ENCODE data around the gene TARM1.

The TARM1 gene

DNA sequence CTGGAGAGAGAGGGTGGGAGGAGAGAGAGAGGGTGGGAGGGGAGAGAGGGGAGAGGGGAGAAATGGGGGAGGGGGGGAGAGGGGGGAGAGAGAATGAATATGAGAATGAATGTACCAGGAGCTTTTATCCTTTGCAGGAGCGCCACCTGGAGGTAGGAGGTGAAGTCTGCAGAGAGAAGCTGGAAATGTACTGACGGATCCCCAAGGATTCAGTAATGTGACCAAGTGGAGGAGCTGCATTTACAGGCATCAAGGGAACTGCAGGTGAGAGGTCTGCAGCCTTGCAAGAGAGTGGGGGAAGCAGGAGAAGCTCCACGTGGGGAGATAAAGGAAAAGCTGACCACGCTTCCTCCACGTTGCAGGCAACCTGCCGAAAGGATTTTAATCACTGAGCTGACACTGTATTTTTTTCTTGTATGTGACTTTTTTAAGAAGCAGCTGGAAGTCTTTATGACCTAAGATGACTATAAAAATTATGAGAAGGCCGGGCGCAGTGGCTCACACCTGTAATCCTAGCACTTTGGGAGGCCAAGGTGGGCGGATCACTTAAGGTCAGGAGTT is 51.2 kb downstream of the TARM1 start:
- peak; percentile 56 for DNase-seq

DNA sequence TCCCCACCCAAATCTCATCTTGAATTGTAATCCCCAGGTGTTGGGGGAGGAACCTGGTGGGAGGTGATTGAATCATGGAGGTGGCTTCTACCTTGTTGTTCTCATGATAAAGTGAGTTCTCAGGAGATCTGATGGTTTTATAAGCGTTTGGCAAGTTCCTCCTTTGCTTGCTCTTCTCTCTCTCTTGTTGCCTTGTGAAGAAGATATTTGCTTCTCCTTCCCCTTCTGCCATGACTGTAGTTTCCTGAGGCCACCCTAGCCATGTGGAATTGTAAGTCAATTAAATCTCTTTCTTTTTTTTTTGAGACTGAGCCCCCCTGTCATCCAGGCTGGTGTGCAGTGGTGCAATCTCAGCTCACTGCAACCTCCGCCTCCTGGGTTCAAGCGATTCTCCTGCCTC is 51.9 kb downstream of the TARM1 start:
- DNase-seq, result no peak

DNA sequence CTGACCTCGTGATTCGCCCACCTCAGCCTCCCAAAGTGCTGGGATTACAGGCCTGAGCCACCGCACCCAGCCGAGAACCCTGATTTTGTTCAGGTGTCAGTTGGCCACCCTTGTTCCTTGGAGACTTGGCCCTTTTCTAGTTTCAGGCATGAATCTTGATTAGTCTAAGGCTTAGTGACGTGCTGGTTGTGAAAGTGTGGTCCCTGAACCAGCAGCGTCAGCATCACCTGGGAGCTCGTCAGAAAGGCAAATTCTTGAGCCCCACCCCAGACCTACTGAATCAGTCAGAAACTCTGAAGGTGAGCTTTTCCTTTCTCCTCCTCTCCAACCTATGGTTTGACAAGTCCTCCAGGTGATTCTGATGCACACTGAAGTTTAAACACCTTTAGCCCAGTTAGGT is 54.5 kb downstream of the TARM1 start:
- no peak for DNase-seq

DNA sequence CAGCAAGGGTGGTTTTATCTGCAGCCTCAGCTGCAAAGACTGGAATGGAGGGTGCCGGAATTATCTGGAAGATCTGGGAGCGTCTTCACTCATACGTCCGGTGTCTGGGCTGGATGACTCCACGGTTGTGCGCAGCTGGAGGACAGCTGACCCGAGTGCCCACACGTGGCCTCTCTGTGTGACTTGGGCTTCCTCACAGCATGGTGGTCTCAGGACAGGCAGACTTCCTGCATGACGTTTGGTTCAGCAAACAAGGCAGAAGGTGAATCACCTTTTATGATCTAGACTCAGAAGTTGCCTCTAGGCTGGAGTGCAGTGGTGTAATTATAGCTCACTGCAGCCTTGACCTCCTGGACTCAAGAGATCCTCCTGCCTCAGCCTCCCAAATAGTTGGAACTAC is 56.5 kb downstream of the TARM1 start:
- no peak for DNase-seq

DNA sequence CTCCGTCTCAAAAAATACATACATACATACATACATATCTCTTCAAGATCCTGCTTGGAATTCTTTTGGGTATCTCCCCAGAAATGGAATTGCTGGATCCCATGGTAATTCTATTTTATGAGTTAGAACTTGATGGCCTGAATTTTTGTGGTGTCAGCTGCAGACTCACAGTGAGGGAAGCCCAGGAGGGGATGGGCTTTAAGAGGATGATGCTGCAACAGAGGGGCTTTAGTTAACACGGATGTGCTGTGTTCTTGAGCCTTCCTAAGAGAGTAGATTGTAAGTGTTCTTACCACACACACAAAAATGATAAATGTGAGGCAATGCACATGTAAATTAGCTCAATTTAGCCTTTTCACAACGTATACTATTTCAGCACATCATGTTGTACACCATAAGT is 58.0 kb downstream of the TARM1 start:
- no peak for DNase-seq

DNA sequence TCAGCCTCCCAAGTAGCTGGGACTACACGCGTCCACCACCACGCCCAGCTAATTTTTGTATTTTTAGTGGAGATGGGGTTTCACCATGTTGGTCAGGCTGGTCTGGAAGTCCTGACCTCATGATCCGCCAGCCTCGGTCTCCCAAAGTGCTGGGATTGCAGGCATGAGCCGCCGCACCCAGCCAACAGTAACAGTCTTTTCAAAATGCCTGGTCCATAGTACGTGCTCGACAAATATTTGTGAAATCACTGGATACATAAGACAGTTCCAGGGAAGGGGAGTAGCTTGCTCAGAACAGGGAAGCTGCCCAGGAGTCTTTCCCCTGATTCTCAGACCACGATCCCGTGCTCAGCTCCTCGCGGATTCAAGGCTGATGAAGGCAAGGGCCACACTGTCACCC is 59.2 kb downstream of the TARM1 start:
- no peak for DNase-seq

DNA sequence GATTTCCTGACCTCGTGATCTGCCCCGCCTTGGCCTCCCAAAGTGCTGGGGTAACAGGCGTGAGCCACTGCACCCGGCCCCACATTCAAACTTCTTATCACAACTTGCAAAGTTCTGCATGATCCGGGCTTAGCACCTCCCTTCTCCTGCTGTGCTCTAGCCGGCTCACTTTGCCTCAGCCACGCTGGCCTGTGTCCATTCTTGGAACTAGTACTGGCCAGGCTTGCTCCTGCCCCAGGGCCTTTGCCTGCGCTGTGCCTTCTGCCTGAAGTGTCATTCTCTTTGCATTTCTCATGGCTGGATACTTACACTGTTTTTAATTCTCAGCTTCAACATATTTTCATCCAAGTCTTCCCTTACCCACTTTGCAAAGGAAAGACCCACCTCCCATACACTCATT is 59.8 kb downstream of the TARM1 start:
- no peak for DNase-seq
